Prostate gland (tissue), 2 donors: ENCODE measurements around the gene DCTN2.

Source experiments
- POLR2A ChIP-seq: fragments of 450-650 bp; IDR thresholded peaks from one replicate; pipeline ENCODE4 v1.6.1; 2016; ENCODE audit warnings: antibody characterized with exemption, mild to moderate bottlenecking
- TF ChIP-seq, protein P1 (sequence below), 4 experiments: fragments of 200-600 bp in 2 of 4; fragments of 450-650 bp in 2 of 4; sonication (generic) in 2 of 4; IDR thresholded peaks; 1 replicate in 3 of 4; 2 replicates in 1 of 4; pipeline ENCODE4 v1.5.1; 2016 to 2019; ENCODE audit warnings: antibody characterized with exemption in 4 of 4, mild to moderate bottlenecking in 2 of 4, moderate library complexity in 2 of 4

DNA sequence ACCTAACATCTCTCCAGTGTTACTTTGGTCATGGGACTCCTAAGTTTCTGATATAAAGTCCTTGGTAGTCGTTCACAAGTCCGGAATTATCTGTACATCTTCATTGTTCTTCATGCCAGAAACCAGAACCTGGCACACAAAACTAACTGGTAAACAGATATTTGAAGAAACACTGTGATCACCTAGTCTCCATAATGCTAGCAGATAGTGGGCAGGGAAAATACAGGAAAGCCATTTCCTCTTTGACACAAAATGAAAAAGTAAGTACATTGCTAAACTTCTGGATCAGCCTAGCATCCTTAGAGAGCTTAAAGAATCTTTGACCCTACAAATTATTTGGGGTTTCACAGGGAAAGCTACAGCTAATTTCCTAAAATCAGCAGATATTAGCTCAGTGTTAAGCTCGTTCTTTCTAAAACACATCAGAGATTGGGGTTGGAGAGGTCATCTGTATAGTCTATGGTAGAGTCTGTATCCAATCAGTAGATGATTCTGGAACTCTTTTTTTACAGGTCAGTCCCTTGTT, 31.5 kb downstream of the DCTN2 start:
- TF ChIP-seq, protein P1, sequence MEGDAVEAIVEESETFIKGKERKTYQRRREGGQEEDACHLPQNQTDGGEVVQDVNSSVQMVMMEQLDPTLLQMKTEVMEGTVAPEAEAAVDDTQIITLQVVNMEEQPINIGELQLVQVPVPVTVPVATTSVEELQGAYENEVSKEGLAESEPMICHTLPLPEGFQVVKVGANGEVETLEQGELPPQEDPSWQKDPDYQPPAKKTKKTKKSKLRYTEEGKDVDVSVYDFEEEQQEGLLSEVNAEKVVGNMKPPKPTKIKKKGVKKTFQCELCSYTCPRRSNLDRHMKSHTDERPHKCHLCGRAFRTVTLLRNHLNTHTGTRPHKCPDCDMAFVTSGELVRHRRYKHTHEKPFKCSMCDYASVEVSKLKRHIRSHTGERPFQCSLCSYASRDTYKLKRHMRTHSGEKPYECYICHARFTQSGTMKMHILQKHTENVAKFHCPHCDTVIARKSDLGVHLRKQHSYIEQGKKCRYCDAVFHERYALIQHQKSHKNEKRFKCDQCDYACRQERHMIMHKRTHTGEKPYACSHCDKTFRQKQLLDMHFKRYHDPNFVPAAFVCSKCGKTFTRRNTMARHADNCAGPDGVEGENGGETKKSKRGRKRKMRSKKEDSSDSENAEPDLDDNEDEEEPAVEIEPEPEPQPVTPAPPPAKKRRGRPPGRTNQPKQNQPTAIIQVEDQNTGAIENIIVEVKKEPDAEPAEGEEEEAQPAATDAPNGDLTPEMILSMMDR (IDR thresholded peaks at IDR 0.05): no peak
- no peak for TF ChIP-seq POLR2A
